ENCODE data around the gene GPR37L1. TPM values are rescaled to one million over a fixed set of nuclear protein-coding genes. Genes with fewer than 3 reads are reported as not detected.
"Not testable (repeated sequence)": the region's sequence is repeated elsewhere in the genome, so short reads cannot be mapped to it uniquely, and the experiment has no call there.

GPR37L1 gene
- total RNA-seq, 6 experiments from 2014 or later: not detected

- peak within 1 kb of the TSS; percentile 72 for H3K27ac Mint-ChIP-seq
- DNase-seq: peak; percentile 24
- no peaks in the 10 kb centered on the region for H3K9me3 Mint-ChIP-seq
- peaks cover 11% of the 10 kb centered on the region for H3K27me3 Mint-ChIP-seq (ENCODE audit: insufficient read depth)
- no peak for TF ChIP-seq CTCF (IDR thresholded peaks at IDR 0.05)
- H3K36me3 Mint-ChIP-seq (ENCODE audit: low read depth): no peaks in the 10 kb centered on the region
- H3K4me1 Mint-ChIP-seq (ENCODE audit: low read depth): peaks cover 19% of the 10 kb centered on the region
- peak within 1 kb of the TSS; percentile 90 for H3K4me3 Mint-ChIP-seq
These were observed 21.8 kb downstream of the GPR37L1 start, which contains the start of gene ARL8A for GRCh38 chr1:202144402-202145067. Gene ARL8A (minus strand): TSS chr1:202144737. CDS start chr1:202144572, 165 bp downstream.

- peak overlapping the region; percentile 85 for H3K4me3 Mint-ChIP-seq
- H3K27me3 Mint-ChIP-seq (ENCODE audit: insufficient read depth): peaks cover 11% of the 10 kb centered on the region
- H3K4me1 Mint-ChIP-seq (ENCODE audit: low read depth): peaks cover 19% of the 10 kb centered on the region
- H3K9me3 Mint-ChIP-seq: no peaks in the 10 kb centered on the region
- DNase-seq: no peak
- no peak for TF ChIP-seq CTCF (IDR thresholded peaks at IDR 0.05)
- H3K27ac Mint-ChIP-seq: peak overlapping the region; percentile 61
- H3K36me3 Mint-ChIP-seq (ENCODE audit: low read depth): no peaks in the 10 kb centered on the region
These were observed 22.5 kb downstream of the GPR37L1 start for GRCh38 chr1:202145068-202145743.

GRCh38 chr1:202145744-202146140 lies 23.0 kb downstream of the GPR37L1 start:
- H3K27me3 Mint-ChIP-seq (ENCODE audit: insufficient read depth): peaks cover 13% of the 10 kb centered on the region
- not testable (repeated sequence) for H3K9me3 Mint-ChIP-seq; H3K4me3 Mint-ChIP-seq; DNase-seq; H3K27ac Mint-ChIP-seq; H3K36me3 Mint-ChIP-seq (ENCODE audit: low read depth)
- H3K4me1 Mint-ChIP-seq (ENCODE audit: low read depth): peaks cover 19% of the 10 kb centered on the region

- Mint-ChIP-seq H3K36me3 (ENCODE audit: low read depth) (no peaks in the 10 kb centered on the region), H3K9me3 (no peaks in the 10 kb centered on the region), H3K4me3 (no peak overlapping the region), H3K27me3 (ENCODE audit: insufficient read depth) (peaks cover 17% of the 10 kb centered on the region), H3K4me1 (ENCODE audit: low read depth) (peaks cover 19% of the 10 kb centered on the region), H3K27ac (no peak overlapping the region)
- TF ChIP-seq CTCF (IDR thresholded peaks at IDR 0.05): no peak
- no peak for DNase-seq
These were observed 23.6 kb downstream of the GPR37L1 start for GRCh38 chr1:202146279-202146678.

- DNase-seq: no peak
- no peak overlapping the region for H3K4me3 Mint-ChIP-seq
- no peaks in the 10 kb centered on the region for H3K9me3 Mint-ChIP-seq
- peaks cover 17% of the 10 kb centered on the region for H3K27me3 Mint-ChIP-seq (ENCODE audit: insufficient read depth)
- TF ChIP-seq CTCF (IDR thresholded peaks at IDR 0.05): no peak
- no peaks in the 10 kb centered on the region for H3K36me3 Mint-ChIP-seq (ENCODE audit: low read depth)
- peaks cover 19% of the 10 kb centered on the region for H3K4me1 Mint-ChIP-seq (ENCODE audit: low read depth)
- H3K27ac Mint-ChIP-seq: no peak overlapping the region
These were observed 24.3 kb downstream of the GPR37L1 start for GRCh38 chr1:202146993-202147392.

- Mint-ChIP-seq H3K36me3 (ENCODE audit: low read depth) (no peaks in the 10 kb centered on the region), H3K9me3 (no peaks in the 10 kb centered on the region), H3K27ac (no peak overlapping the region), H3K4me1 (ENCODE audit: low read depth) (peaks cover 11% of the 10 kb centered on the region), H3K4me3 (no peak overlapping the region), H3K27me3 (ENCODE audit: insufficient read depth) (peaks cover 23% of the 10 kb centered on the region)
- no peak for DNase-seq
- no peak for TF ChIP-seq CTCF (IDR thresholded peaks at IDR 0.05)
These were observed 25.7 kb downstream of the GPR37L1 start for GRCh38 chr1:202148391-202148790.
